Measurements from ENCODE around the gene STARD3NL.

Gene STARD3NL

DNA sequence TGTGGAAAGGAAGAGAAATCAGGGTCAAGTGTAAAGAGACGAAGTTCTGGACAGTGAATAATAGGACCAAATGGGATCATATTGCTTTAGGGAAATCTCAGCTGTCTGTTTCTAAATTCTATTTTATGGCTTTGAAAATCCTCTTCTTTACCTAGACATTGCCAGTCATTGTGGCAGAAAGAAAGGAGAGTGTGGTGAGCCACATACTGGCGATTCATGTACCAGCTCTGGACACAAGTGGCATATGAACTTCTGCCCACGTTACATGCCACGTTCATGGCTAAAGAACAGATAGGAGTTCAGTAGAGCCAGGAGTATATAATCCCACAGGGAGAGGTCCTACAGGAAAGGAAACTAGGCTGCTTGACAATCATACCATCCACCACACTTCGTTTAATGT, 28.0 kb downstream of the STARD3NL start:
- TF ChIP-seq, protein P1, sequence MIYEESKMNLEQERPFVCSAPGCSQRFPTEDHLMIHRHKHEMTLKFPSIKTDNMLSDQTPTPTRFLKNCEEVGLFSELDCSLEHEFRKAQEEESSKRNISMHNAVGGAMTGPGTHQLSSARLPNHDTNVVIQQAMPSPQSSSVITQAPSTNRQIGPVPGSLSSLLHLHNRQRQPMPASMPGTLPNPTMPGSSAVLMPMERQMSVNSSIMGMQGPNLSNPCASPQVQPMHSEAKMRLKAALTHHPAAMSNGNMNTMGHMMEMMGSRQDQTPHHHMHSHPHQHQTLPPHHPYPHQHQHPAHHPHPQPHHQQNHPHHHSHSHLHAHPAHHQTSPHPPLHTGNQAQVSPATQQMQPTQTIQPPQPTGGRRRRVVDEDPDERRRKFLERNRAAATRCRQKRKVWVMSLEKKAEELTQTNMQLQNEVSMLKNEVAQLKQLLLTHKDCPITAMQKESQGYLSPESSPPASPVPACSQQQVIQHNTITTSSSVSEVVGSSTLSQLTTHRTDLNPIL (CRISPR knock-in tag; IDR thresholded peaks at IDR 0.05; ENCODE audit: low read depth) = no peak
- TF ChIP-seq ZC3H10 (CRISPR knock-in tag; IDR thresholded peaks at IDR 0.05) (no peak), TOX (CRISPR knock-in tag; IDR thresholded peaks at IDR 0.05; ENCODE audit: borderline replicate concordance) (no peak), ZFP3 (CRISPR knock-in tag; IDR thresholded peaks at IDR 0.05) (no peak), ZNF70 (CRISPR knock-in tag; IDR thresholded peaks at IDR 0.05) (no peak), RARB (CRISPR knock-in tag; IDR thresholded peaks at IDR 0.05) (no peak), PPARA (CRISPR knock-in tag; IDR thresholded peaks at IDR 0.05; ENCODE audit: borderline replicate concordance) (no peak)
- ATAC-seq = no peak

DNA sequence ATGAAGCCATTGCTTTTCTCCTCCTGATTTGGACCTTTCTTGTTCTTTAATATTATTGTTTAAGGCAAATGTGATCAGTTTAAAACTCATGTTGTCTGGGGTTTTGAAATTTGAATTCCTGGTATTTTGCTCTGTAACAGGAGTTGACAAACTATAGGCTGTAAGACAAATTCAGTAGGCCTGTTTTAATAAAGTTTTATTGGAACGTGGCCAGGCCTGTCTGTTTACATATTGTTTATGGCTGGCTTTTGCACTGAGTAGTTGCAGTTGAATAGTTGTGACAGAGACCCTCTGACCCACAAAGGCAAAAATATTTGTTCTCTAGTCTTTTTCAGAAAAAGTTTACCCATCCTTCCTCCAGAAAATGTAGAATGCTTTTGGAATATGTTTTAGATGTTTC, 29.8 kb downstream of the STARD3NL start:
- TF ChIP-seq BACH2 (CRISPR knock-in tag; IDR thresholded peaks at IDR 0.05; ENCODE audit: borderline replicate concordance) (no peak), ZNF565 (CRISPR knock-in tag; conservative IDR thresholded peaks at IDR 0.05; ENCODE audit: low read depth) (no peak), RARB (CRISPR knock-in tag; IDR thresholded peaks at IDR 0.05) (no peak), SNAI2 (CRISPR knock-in tag; IDR thresholded peaks at IDR 0.05) (no peak), ARNTL (CRISPR knock-in tag; IDR thresholded peaks at IDR 0.05; ENCODE audit: borderline replicate concordance, low read depth) (no peak), TOX (CRISPR knock-in tag; IDR thresholded peaks at IDR 0.05; ENCODE audit: borderline replicate concordance) (no peak)

DNA sequence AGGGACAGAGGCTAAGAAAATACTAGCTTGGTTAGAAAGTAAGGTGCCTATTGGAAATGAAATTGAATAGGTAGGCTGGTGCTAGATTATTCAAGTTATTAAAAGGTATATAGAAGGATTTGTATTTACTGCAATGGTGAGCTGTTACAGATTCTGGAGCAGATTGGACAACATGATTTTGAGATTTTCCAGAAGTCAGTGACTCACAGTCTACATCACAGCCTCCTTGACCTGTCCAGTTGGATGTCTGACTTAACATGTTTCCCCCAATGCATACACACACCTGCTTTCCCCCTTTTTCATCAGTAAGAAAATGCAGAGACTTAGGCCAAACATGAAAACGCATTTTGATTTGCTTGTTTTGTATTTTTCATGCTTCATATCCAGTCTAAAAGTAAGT, 33.4 kb downstream of the STARD3NL start:
- peak; percentile 47 for ATAC-seq
- TF ChIP-seq SNAI2 (CRISPR knock-in tag; IDR thresholded peaks at IDR 0.05) = no peak
- TF ChIP-seq ZNF8 (CRISPR knock-in tag; IDR thresholded peaks at IDR 0.05) = no peak
- TF ChIP-seq, protein P1 (CRISPR knock-in tag; IDR thresholded peaks at IDR 0.05; ENCODE audit: low read depth) = no peak
- TF ChIP-seq ZNF565 (CRISPR knock-in tag; conservative IDR thresholded peaks at IDR 0.05; ENCODE audit: low read depth) = no peak
- no peak for TF ChIP-seq ARNTL (CRISPR knock-in tag; IDR thresholded peaks at IDR 0.05; ENCODE audit: borderline replicate concordance, low read depth)
- no peak for TF ChIP-seq TCF4 (CRISPR knock-in tag; IDR thresholded peaks at IDR 0.05; ENCODE audit: borderline replicate concordance)
- TF ChIP-seq, protein P2, sequence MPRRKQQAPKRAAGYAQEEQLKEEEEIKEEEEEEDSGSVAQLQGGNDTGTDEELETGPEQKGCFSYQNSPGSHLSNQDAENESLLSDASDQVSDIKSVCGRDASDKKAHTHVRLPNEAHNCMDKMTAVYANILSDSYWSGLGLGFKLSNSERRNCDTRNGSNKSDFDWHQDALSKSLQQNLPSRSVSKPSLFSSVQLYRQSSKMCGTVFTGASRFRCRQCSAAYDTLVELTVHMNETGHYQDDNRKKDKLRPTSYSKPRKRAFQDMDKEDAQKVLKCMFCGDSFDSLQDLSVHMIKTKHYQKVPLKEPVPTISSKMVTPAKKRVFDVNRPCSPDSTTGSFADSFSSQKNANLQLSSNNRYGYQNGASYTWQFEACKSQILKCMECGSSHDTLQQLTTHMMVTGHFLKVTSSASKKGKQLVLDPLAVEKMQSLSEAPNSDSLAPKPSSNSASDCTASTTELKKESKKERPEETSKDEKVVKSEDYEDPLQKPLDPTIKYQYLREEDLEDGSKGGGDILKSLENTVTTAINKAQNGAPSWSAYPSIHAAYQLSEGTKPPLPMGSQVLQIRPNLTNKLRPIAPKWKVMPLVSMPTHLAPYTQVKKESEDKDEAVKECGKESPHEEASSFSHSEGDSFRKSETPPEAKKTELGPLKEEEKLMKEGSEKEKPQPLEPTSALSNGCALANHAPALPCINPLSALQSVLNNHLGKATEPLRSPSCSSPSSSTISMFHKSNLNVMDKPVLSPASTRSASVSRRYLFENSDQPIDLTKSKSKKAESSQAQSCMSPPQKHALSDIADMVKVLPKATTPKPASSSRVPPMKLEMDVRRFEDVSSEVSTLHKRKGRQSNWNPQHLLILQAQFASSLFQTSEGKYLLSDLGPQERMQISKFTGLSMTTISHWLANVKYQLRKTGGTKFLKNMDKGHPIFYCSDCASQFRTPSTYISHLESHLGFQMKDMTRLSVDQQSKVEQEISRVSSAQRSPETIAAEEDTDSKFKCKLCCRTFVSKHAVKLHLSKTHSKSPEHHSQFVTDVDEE (CRISPR knock-in tag; IDR thresholded peaks at IDR 0.05) = no peak
- no peak for TF ChIP-seq ZNF70 (CRISPR knock-in tag; IDR thresholded peaks at IDR 0.05)
- TF ChIP-seq RARB (CRISPR knock-in tag; IDR thresholded peaks at IDR 0.05) = no peak
- no peak for TF ChIP-seq BACH2 (CRISPR knock-in tag; IDR thresholded peaks at IDR 0.05; ENCODE audit: borderline replicate concordance)
- no peak for TF ChIP-seq PPARA (CRISPR knock-in tag; IDR thresholded peaks at IDR 0.05; ENCODE audit: borderline replicate concordance)
- no peak for TF ChIP-seq ZFP3 (CRISPR knock-in tag; IDR thresholded peaks at IDR 0.05)

More for the DNA sequence above, 29.8 kb downstream of the STARD3NL start:
- ATAC-seq = no peak

DNA sequence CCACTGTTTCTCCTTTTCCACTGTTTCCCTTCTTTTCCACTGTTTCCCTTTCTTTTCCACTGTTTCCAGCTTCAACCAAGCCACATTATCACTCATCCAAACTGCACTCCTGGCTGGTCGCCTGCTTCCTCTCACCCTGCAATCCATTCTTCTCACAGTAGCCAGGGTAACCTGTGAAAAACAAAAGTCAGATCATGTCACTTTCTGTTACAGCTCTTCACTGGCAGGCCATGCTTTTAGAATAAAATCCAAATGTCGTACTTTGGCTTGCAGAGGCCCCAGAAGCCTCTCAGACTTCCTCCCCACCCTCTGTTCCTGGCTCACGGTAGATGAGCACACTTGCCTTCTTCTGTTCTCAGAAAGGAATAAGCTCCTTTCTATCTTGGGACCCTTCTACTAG, 33.9 kb downstream of the STARD3NL start:
- peak; percentile 40; the same call in 2 of the 3 replicates for ATAC-seq
- TF ChIP-seq GLIS3 (CRISPR knock-in tag; IDR thresholded peaks at IDR 0.05) = no peak
- TF ChIP-seq ZNF70 (CRISPR knock-in tag; IDR thresholded peaks at IDR 0.05) = no peak
- TF ChIP-seq TOX (CRISPR knock-in tag; IDR thresholded peaks at IDR 0.05; ENCODE audit: borderline replicate concordance) = no peak
- TF ChIP-seq, protein P3, sequence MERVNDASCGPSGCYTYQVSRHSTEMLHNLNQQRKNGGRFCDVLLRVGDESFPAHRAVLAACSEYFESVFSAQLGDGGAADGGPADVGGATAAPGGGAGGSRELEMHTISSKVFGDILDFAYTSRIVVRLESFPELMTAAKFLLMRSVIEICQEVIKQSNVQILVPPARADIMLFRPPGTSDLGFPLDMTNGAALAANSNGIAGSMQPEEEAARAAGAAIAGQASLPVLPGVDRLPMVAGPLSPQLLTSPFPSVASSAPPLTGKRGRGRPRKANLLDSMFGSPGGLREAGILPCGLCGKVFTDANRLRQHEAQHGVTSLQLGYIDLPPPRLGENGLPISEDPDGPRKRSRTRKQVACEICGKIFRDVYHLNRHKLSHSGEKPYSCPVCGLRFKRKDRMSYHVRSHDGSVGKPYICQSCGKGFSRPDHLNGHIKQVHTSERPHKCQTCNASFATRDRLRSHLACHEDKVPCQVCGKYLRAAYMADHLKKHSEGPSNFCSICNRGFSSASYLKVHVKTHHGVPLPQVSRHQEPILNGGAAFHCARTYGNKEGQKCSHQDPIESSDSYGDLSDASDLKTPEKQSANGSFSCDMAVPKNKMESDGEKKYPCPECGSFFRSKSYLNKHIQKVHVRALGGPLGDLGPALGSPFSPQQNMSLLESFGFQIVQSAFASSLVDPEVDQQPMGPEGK (CRISPR knock-in tag; IDR thresholded peaks at IDR 0.05; ENCODE audit: borderline replicate concordance) = no peak
- TF ChIP-seq ISL1 (CRISPR knock-in tag; IDR thresholded peaks at IDR 0.05) = no peak
- TF ChIP-seq, protein P4, sequence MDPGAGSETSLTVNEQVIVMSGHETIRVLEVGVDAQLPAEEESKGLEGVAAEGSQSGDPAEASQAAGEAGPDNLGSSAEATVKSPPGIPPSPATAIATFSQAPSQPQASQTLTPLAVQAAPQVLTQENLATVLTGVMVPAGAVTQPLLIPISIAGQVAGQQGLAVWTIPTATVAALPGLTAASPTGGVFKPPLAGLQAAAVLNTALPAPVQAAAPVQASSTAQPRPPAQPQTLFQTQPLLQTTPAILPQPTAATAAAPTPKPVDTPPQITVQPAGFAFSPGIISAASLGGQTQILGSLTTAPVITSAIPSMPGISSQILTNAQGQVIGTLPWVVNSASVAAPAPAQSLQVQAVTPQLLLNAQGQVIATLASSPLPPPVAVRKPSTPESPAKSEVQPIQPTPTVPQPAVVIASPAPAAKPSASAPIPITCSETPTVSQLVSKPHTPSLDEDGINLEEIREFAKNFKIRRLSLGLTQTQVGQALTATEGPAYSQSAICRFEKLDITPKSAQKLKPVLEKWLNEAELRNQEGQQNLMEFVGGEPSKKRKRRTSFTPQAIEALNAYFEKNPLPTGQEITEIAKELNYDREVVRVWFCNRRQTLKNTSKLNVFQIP (CRISPR knock-in tag; IDR thresholded peaks at IDR 0.05; ENCODE audit: borderline replicate concordance, low read depth) = no peak
- TF ChIP-seq ZFP30 (CRISPR knock-in tag; IDR thresholded peaks at IDR 0.05) = no peak
- TF ChIP-seq PPARA (CRISPR knock-in tag; IDR thresholded peaks at IDR 0.05; ENCODE audit: borderline replicate concordance) = no peak
- no peak for TF ChIP-seq CSDC2 (CRISPR knock-in tag; IDR thresholded peaks at IDR 0.05)
- TF ChIP-seq, protein P5, sequence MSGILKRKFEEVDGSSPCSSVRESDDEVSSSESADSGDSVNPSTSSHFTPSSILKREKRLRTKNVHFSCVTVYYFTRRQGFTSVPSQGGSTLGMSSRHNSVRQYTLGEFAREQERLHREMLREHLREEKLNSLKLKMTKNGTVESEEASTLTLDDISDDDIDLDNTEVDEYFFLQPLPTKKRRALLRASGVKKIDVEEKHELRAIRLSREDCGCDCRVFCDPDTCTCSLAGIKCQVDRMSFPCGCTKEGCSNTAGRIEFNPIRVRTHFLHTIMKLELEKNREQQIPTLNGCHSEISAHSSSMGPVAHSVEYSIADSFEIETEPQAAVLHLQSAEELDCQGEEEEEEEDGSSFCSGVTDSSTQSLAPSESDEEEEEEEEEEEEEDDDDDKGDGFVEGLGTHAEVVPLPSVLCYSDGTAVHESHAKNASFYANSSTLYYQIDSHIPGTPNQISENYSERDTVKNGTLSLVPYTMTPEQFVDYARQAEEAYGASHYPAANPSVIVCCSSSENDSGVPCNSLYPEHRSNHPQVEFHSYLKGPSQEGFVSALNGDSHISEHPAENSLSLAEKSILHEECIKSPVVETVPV (CRISPR knock-in tag; IDR thresholded peaks at IDR 0.05) = no peak
- no peak for TF ChIP-seq SNAI2 (CRISPR knock-in tag; IDR thresholded peaks at IDR 0.05)
- TF ChIP-seq ZNF565 (CRISPR knock-in tag; conservative IDR thresholded peaks at IDR 0.05; ENCODE audit: low read depth) = no peak
- TF ChIP-seq ZNF8 (CRISPR knock-in tag; IDR thresholded peaks at IDR 0.05) = no peak
- no peak for TF ChIP-seq OSR1 (CRISPR knock-in tag; IDR thresholded peaks at IDR 0.05)
- TF ChIP-seq ARNTL (CRISPR knock-in tag; IDR thresholded peaks at IDR 0.05; ENCODE audit: borderline replicate concordance, low read depth) = no peak

Measured in SK-N-SH treated with all-trans-retinoic acid at 6 μM for 48 hours (cell line).